NCI-H345 treated with DMSO at 0.1 percent for 48 hours (cell line): ENCODE measurements around the gene DUSP7.

Source experiments
- DNase-seq: peaks from one replicate; lab custom pipeline; 2025; ENCODE audit not compliant: unreplicated experiment; lab: John Stamatoyannopoulos, UW

DUSP7 gene

GRCh38 chr3:52068730-52069129 lies 12.4 kb upstream of the DUSP7 start:
- no peak for DNase-seq

- DNase-seq: no peak
Measured at GRCh38 chr3:52068055-52068571, 11.7 kb upstream of the DUSP7 start.

GRCh38 chr3:52067526-52067925 lies 11.2 kb upstream of the DUSP7 start:
- no peak for DNase-seq

- no peak for DNase-seq
Measured at GRCh38 chr3:52067046-52067445, 10.7 kb upstream of the DUSP7 start.

- no peak for DNase-seq
Measured at GRCh38 chr3:52065264-52065756, 8.9 kb upstream of the DUSP7 start.

GRCh38 chr3:52064561-52064960 lies 8.2 kb upstream of the DUSP7 start:
- DNase-seq: no peak

- no peak for DNase-seq
Measured at GRCh38 chr3:52063026-52063723, 6.8 kb upstream of the DUSP7 start.

- DNase-seq: no peak
Measured at GRCh38 chr3:52062505-52062904, 6.1 kb upstream of the DUSP7 start.

- no peak for DNase-seq
Measured at GRCh38 chr3:52061121-52061910, 4.9 kb upstream of the DUSP7 start.

- no peak for DNase-seq
Measured at GRCh38 chr3:52059781-52060180, 3.4 kb upstream of the DUSP7 start.

- no peak for DNase-seq
Measured at GRCh38 chr3:52057812-52058495, 1.6 kb upstream of the DUSP7 start.

- peak; percentile 94 for DNase-seq
Measured at GRCh38 chr3:52056968-52057811, 819 bp upstream of the DUSP7 start.

- DNase-seq: no peak
Measured at GRCh38 chr3:52055537-52056351, 627 bp downstream of the DUSP7 start.

- no peak for DNase-seq
Measured at GRCh38 chr3:52054661-52055511, 1.5 kb downstream of the DUSP7 start.

GRCh38 chr3:52053307-52054304 lies 2.8 kb downstream of the DUSP7 start:
- DNase-seq: no peak

- no peak for DNase-seq
Measured at GRCh38 chr3:52052831-52053306, 3.5 kb downstream of the DUSP7 start.

GRCh38 chr3:52051444-52051843 lies 4.9 kb downstream of the DUSP7 start:
- no peak for DNase-seq

GRCh38 chr3:52050571-52050970 lies 5.8 kb downstream of the DUSP7 start:
- no peak for DNase-seq
